Adrenal gland (tissue), 5 donors: ENCODE data around the gene SOX9.

ENCODE experiments used
- POLR2A ChIP-seq, 2 donors: fragments of 450-650 bp; IDR thresholded peaks; one replicate each; pipeline ENCODE4 v1.6.1; 2017; ENCODE audit warnings: antibody characterized with exemption in 2 of 2, mild to moderate bottlenecking in 2 of 2, moderate library complexity in 1 of 2
- TF ChIP-seq, protein P1 (sequence below), 6 experiments: fragments of 450-650 bp in 4 of 6; fragments of 200-600 bp in 2 of 6; sonication (generic) in 1 of 6; IDR thresholded peaks; 1 replicate in 5 of 6; 2 replicates in 1 of 6; pipeline versions ENCODE4 v1.5.1 to v1.8.0; 2016 to 2021; ENCODE audit warnings: antibody characterized with exemption in 6 of 6, mild to moderate bottlenecking in 2 of 6, moderate library complexity in 1 of 6
- donor health status: DM: no; HTN: no; CAD: no.

DNA sequence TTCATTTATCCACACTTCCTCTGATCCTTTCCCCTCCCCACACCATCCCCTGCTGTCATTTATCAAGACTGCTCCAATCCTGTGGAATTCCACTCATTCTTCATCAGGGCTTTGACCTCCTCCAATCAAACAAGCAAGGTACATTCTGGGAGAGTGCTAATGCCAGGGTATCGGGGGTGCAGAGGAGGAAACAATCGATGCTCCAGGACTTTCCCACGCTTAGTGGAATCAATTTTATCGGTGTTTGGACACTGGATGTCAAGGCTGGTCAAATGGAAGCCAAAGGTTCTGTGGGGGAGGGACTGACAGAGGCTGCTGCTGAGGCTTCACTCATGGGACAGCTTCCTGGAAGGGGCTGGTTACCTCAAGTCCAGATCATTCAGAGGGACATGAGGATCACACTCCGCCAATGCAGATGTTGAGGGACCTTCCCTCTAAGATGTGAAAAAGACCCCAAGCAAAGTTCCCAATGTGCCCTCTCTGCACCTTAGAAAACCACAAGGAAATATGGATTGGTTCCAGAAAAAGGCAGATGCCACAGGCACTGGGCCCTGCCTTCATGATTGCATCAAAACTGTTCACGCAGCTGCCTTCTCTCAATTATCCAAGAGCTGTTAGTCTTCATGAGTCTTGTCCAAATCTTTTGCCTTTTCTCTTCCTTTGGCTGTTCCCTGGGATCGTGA is 44.7 kb upstream of the SOX9 start:
- TF ChIP-seq, protein P1, sequence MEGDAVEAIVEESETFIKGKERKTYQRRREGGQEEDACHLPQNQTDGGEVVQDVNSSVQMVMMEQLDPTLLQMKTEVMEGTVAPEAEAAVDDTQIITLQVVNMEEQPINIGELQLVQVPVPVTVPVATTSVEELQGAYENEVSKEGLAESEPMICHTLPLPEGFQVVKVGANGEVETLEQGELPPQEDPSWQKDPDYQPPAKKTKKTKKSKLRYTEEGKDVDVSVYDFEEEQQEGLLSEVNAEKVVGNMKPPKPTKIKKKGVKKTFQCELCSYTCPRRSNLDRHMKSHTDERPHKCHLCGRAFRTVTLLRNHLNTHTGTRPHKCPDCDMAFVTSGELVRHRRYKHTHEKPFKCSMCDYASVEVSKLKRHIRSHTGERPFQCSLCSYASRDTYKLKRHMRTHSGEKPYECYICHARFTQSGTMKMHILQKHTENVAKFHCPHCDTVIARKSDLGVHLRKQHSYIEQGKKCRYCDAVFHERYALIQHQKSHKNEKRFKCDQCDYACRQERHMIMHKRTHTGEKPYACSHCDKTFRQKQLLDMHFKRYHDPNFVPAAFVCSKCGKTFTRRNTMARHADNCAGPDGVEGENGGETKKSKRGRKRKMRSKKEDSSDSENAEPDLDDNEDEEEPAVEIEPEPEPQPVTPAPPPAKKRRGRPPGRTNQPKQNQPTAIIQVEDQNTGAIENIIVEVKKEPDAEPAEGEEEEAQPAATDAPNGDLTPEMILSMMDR (IDR thresholded peaks at IDR 0.05) = no peak
- TF ChIP-seq POLR2A (IDR thresholded peaks at IDR 0.05) = no peak
